Sigmoid colon (tissue), 7 donors: ENCODE data around the gene PCLAF. TPM values are rescaled to one million over a fixed set of nuclear protein-coding genes. Genes with fewer than 3 reads are reported as not detected.
"Not testable (repeated sequence)": the region's sequence is repeated elsewhere in the genome, so short reads cannot be mapped to it uniquely, and the experiment has no call there.

Experiments used
- DNase-seq: peaks from one replicate; pipeline ENCODE4 v3.0.0-alpha.2; 2019
- H3K27ac ChIP-seq, 4 donors: fragments of 200-600 bp; sonication (generic); one replicate each; pipeline ENCODE4 v1.5.1; 2016 to 2019; ENCODE audit warnings: mild to moderate bottlenecking in 1 of 4
- H3K27me3 ChIP-seq, 3 donors: fragments of 200-600 bp; sonication (generic); one replicate each; pipeline ENCODE4 v1.5.1; 2019; ENCODE audit warnings: mild to moderate bottlenecking in 1 of 3
- H3K36me3 ChIP-seq, 4 donors: fragments of 200-600 bp; sonication (generic); one replicate each; pipeline ENCODE4 v1.5.1; 2016 to 2019
- H3K4me1 ChIP-seq, 4 donors: fragments of 200-600 bp; sonication (generic); one replicate each; pipeline ENCODE4 v1.5.1; 2017 to 2019
- H3K4me3 ChIP-seq, 4 donors: fragments of 200-600 bp; sonication (generic); one replicate each; pipeline ENCODE4 v1.5.1; 2017 to 2019; ENCODE audit warnings: mild to moderate bottlenecking in 2 of 4, moderate library complexity in 1 of 4
- H3K9me3 ChIP-seq, 4 donors: fragments of 200-600 bp in 3 of 4; sonication (generic) in 3 of 4; one replicate each; pipeline versions ENCODE4 v1.5.1 to v1.6.1; 2013 to 2019
- EP300 ChIP-seq, 4 donors: sonication (generic); formaldehyde crosslinking; IDR thresholded peaks; one replicate each; pipeline ENCODE4 v1.6.1; 2017; ENCODE audit warnings: antibody characterized with exemption in 4 of 4
- POLR2A ChIP-seq, 2 donors: fragments of 450-650 bp; IDR thresholded peaks; one replicate each; pipeline ENCODE4 v1.6.1; 2016; ENCODE audit warnings: antibody characterized with exemption in 2 of 2, mild to moderate bottlenecking in 2 of 2, moderate library complexity in 2 of 2
- POLR2AphosphoS5 ChIP-seq, 4 donors: sonication (generic); formaldehyde crosslinking; IDR thresholded peaks; one replicate each; pipeline ENCODE4 v1.6.1; 2017; ENCODE audit warnings: antibody characterized with exemption in 4 of 4
- WGBS, 2 donors: extraction: QIAGEN DNeasy Blood & Tissue Kit; methylation state at CpG; one replicate each; pipeline ENCODE4 v1.1.7; 2013; 5-methylcytosine and 5-hydroxymethylcytosine counted together
- intact Hi-C: fragments of 100-400 bp; cut with DNase I; formaldehyde crosslinking; loops from one replicate; pipeline ENCODE4 v1.15.1; 2023
- polyA plus RNA-seq, 3 donors: library from polyadenylated mRNA; stranded (reverse); fragments of 200-250 nt; gene quantifications; one replicate each; pipeline ENCODE4 v1.2.3, GENCODE V29; 2013
- total RNA-seq, 4 donors: library from RNA; depleted of rRNA; stranded (reverse); fragments of >200 nt; gene quantifications; one replicate each; pipeline ENCODE4 v1.1.0, GENCODE V29; 2016
- TF ChIP-seq, protein P1 (sequence below), 4 experiments: fragments of 450-650 bp in 3 of 4; fragments of 200-600 bp in 1 of 4; IDR thresholded peaks; one replicate each; pipeline ENCODE4 v1.5.1; 2016 to 2019; ENCODE audit warnings: antibody characterized with exemption in 4 of 4, mild to moderate bottlenecking in 3 of 4, moderate library complexity in 2 of 4
- donor health status: healthy with polysubstance abuse.
- donor health status: Bipolar disorder and iron deficiency.
- donor health status: healthy.

PCLAF gene
- total and polyA plus RNA-seq, 7 donors: 1.1 to 83.0 (median 6.5) TPM; not detected in 1

- TF ChIP-seq, protein P1, sequence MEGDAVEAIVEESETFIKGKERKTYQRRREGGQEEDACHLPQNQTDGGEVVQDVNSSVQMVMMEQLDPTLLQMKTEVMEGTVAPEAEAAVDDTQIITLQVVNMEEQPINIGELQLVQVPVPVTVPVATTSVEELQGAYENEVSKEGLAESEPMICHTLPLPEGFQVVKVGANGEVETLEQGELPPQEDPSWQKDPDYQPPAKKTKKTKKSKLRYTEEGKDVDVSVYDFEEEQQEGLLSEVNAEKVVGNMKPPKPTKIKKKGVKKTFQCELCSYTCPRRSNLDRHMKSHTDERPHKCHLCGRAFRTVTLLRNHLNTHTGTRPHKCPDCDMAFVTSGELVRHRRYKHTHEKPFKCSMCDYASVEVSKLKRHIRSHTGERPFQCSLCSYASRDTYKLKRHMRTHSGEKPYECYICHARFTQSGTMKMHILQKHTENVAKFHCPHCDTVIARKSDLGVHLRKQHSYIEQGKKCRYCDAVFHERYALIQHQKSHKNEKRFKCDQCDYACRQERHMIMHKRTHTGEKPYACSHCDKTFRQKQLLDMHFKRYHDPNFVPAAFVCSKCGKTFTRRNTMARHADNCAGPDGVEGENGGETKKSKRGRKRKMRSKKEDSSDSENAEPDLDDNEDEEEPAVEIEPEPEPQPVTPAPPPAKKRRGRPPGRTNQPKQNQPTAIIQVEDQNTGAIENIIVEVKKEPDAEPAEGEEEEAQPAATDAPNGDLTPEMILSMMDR (IDR thresholded peaks at IDR 0.05): no peak
- TF ChIP-seq EP300 (IDR thresholded peaks at IDR 0.05) (no peak), POLR2A (IDR thresholded peaks at IDR 0.05) (no peak), POLR2AphosphoS5 (IDR thresholded peaks at IDR 0.05) (no peak)
- intact Hi-C loops: no loop called here
Measured at GRCh38 chr15:64386291-64386690, 5.0 kb upstream of the PCLAF start.

DNA sequence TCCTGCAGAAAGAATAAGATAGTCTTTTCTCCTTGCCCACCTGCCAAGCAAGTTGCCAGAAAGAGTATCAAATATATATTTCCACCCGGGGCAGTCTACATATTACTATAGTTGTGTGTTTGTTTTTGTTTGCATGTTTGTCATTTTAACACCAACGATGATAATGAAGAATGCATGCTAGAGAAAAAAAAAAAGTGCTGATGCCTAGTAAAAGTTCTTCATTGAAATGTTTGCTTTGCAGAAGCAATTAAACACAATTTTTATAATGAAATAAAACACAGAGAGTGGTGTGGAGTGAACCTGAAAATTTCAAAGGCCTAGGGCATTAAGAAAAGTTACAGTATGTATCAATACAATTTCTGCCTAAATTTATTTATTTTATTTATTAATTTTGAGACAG, 2.5 kb upstream of the PCLAF start:
- Histone ChIP-seq H3K4me3 (no peak overlapping the region), H3K36me3 (no peaks in the 10 kb centered on the region), H3K27ac (no peak overlapping the region), H3K4me1 (peaks cover 0 to 20% (median 16%) of the 10 kb centered on the region in 4 donors), H3K27me3 (no peaks in the 10 kb centered on the region), H3K9me3 (no peaks in the 10 kb centered on the region)
- TF ChIP-seq POLR2A (IDR thresholded peaks at IDR 0.05) (no peak), EP300 (IDR thresholded peaks at IDR 0.05) (no peak), POLR2AphosphoS5 (IDR thresholded peaks at IDR 0.05) (no peak)
- TF ChIP-seq, protein P1 (IDR thresholded peaks at IDR 0.05): no peak
- 74 to 82% methylated on average over 2 of the region's 2 CpGs for WGBS, 2 donors
- intact Hi-C loops: no loop called here
- no peak for DNase-seq

More at GRCh38 chr15:64386291-64386690, 5.0 kb upstream of the PCLAF start:
- peak; percentile 53 for DNase-seq
- H3K4me3 ChIP-seq: no peak overlapping the region
- H3K4me1 ChIP-seq: peaks cover 0 to 24% (median 15%) of the 10 kb centered on the region in 4 donors
- H3K27me3 ChIP-seq: no peaks in the 10 kb centered on the region
- no peak overlapping the region for H3K27ac ChIP-seq
- 95% methylated on average over 7 of the region's 7 CpGs for WGBS, 2 donors
- H3K9me3 ChIP-seq: no peaks in the 10 kb centered on the region
- no peaks in the 10 kb centered on the region for H3K36me3 ChIP-seq

GRCh38 chr15:64380130-64380870, 941 bp downstream of the PCLAF start:
- H3K27ac ChIP-seq, H3K36me3 ChIP-seq, intact Hi-C loops, H3K27me3 ChIP-seq, H3K9me3 ChIP-seq: not testable (repeated sequence)
- peak overlapping the region in 1 of 4 donors; percentile 47 for H3K4me3 ChIP-seq
- peak; percentile 28 for DNase-seq
- H3K4me1 ChIP-seq: peaks cover 0 to 14% (median 9%) of the 10 kb centered on the region in 4 donors
- WGBS, 2 donors: 55 to 56% methylated on average over 11 of the region's 11 CpGs

DNA sequence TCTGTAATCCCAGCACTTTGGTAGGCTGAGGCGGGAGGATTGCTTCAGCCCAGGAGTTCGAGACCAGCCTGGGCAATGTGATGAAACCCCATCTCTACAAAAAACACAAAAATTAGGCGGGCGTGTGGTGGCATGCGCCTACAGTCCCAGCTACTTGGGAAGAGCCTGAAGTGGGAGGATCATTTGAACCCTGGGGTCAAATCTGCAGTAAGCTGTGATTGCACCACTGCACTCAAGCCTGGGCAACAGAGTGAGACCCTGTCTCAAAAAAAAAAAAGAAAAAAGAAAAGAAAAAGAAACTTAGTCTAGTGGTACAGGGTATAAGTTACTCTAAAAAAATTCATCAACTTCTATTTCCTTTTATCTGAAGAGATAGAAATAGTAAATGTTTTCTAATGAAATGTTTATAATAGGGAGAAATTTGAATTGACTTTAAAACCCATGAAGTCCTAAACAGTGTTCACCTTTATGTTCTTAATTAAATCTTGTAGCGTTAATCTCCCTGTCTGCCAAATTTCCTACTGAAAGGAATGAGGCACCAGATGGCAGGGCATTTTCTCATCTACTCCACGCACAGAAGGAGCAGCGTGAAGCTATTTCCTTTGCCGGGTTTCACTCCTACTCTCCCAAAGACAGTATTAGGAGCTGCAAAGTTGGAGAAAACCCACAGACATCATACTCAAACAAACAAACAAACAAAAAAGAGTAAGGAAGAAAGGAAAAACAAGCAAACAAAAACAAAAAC, 1.9 kb downstream of the PCLAF start:
- Histone ChIP-seq H3K36me3 (no peaks in the 10 kb centered on the region), H3K4me3 (no peak overlapping the region), H3K4me1 (peaks cover 0 to 14% (median 9%) of the 10 kb centered on the region in 4 donors), H3K27me3 (no peaks in the 10 kb centered on the region), H3K27ac (no peak overlapping the region), H3K9me3 (no peaks in the 10 kb centered on the region)
- intact Hi-C loops: no loop called here
- 76% methylated on average over 9 of the region's 9 CpGs for WGBS, 2 donors
- no peak for TF ChIP-seq POLR2AphosphoS5 (IDR thresholded peaks at IDR 0.05)
- TF ChIP-seq, protein P1 (IDR thresholded peaks at IDR 0.05): no peak
- no peak for TF ChIP-seq EP300 (IDR thresholded peaks at IDR 0.05)
- no peak for TF ChIP-seq POLR2A (IDR thresholded peaks at IDR 0.05)
- peak; percentile 28 for DNase-seq

DNA sequence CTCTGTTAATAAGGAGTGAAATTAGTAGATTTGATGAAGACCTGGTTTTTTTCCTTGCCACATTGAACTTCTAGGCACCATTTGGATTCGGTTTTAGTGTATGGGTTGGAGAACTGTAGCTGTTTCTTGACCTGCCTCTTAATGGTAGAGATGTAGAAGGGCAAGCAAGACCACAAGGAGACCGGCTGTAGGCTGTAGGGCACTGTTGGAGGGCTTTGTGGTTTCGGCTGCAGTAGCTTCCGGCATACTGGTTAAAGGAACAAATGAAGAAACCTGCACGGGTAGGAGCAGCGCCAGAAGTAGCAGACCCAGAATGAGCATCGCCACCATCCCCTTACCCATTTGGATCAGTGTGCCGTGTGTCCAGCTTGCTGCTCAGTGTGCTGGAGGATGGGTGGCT, 7.9 kb downstream of the PCLAF start:
- intact Hi-C loops: no loop called here
- TF ChIP-seq, protein P1 (IDR thresholded peaks at IDR 0.05): no peak
- no peak for TF ChIP-seq EP300 (IDR thresholded peaks at IDR 0.05)
- TF ChIP-seq POLR2A (IDR thresholded peaks at IDR 0.05): no peak
- TF ChIP-seq POLR2AphosphoS5 (IDR thresholded peaks at IDR 0.05): no peak

DNA sequence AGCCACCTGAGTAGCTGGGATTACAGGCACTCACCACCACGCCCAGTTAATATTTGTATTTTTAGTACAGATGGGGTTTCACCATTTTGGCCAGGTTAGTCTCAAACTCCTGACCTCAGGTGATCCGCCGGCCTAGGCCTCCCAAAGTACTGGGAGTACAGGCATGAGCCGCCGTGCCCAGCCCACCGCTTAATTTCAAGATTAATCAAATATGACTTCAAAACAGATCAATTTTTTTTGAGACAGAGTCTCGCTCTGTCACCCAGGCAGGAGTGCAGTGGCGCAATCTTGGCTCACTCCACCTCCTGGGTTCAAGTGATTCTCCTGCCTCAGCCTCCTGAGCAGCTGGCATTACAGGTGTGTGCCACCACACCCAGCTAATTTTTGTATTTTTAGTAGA, 9.9 kb downstream of the PCLAF start:
- H3K9me3 ChIP-seq, H3K36me3 ChIP-seq, H3K4me3 ChIP-seq, intact Hi-C loops, H3K4me1 ChIP-seq, H3K27me3 ChIP-seq, H3K27ac ChIP-seq: not testable (repeated sequence)
- peak; percentile 46 for DNase-seq
- WGBS, 2 donors: 98% methylated on average over 8 of the region's 8 CpGs

More for the DNA sequence above, 7.9 kb downstream of the PCLAF start:
- Histone ChIP-seq H3K27me3 (no peaks in the 10 kb centered on the region), H3K27ac (no peak overlapping the region), H3K4me3 (no peak overlapping the region), H3K9me3 (no peaks in the 10 kb centered on the region), H3K4me1 (no peaks in the 10 kb centered on the region), H3K36me3 (no peaks in the 10 kb centered on the region)
- WGBS, 2 donors: 90 to 96% methylated on average over 8 of the region's 8 CpGs
- DNase-seq: peak; percentile 26
